Measurements from ENCODE around the gene MAN2B2.

MAN2B2 gene

GRCh38 chr4:6532658-6533057 is 42.3 kb upstream of the MAN2B2 start:
- Histone ChIP-seq H3K27me3 (ENCODE audit: insufficient read depth, low read depth, severe bottlenecking) (no peaks in the 10 kb centered on the region), H3K27ac (peak overlapping the region; percentile 79), H3K9me3 (ENCODE audit: severe bottlenecking) (no peaks in the 10 kb centered on the region), H3K36me3 (no peaks in the 10 kb centered on the region), H3K4me3 (ENCODE audit: low read depth, low read length) (no peak overlapping the region)
- DNase-seq, result no peak
- no peak for TF ChIP-seq CTCF (IDR thresholded peaks at IDR 0.05; ENCODE audit: low read depth, low read length)

- no peak for TF ChIP-seq CTCF (IDR thresholded peaks at IDR 0.05; ENCODE audit: low read depth, low read length)
- no peaks in the 10 kb centered on the region for H3K27me3 ChIP-seq (ENCODE audit: insufficient read depth, low read depth, severe bottlenecking)
- no peaks in the 10 kb centered on the region for H3K9me3 ChIP-seq (ENCODE audit: severe bottlenecking)
- no peak overlapping the region for H3K4me3 ChIP-seq (ENCODE audit: low read depth, low read length)
- H3K27ac ChIP-seq, result no peak overlapping the region; the same call in 1 of the 2 replicates
- no peaks in the 10 kb centered on the region for H3K36me3 ChIP-seq
- no peak for DNase-seq
These were observed 40.9 kb upstream of the MAN2B2 start for GRCh38 chr4:6534050-6534449.

GRCh38 chr4:6534618-6535328 is 40.2 kb upstream of the MAN2B2 start:
- no peaks in the 10 kb centered on the region for H3K27me3 ChIP-seq (ENCODE audit: insufficient read depth, low read depth, severe bottlenecking)
- H3K36me3 ChIP-seq, result no peaks in the 10 kb centered on the region
- H3K9me3 ChIP-seq (ENCODE audit: severe bottlenecking), result no peaks in the 10 kb centered on the region
- no peak for TF ChIP-seq CTCF (IDR thresholded peaks at IDR 0.05; ENCODE audit: low read depth, low read length)
- H3K4me3 ChIP-seq (ENCODE audit: low read depth, low read length), result no peak overlapping the region
- H3K27ac ChIP-seq, result no peak overlapping the region
- DNase-seq, result no peak

- TF ChIP-seq CTCF (IDR thresholded peaks at IDR 0.05; ENCODE audit: low read depth, low read length), result no peak
- no peak overlapping the region for H3K27ac ChIP-seq
- H3K36me3 ChIP-seq, result no peaks in the 10 kb centered on the region
- no peak overlapping the region for H3K4me3 ChIP-seq (ENCODE audit: low read depth, low read length)
- H3K27me3 ChIP-seq (ENCODE audit: insufficient read depth, low read depth, severe bottlenecking), result no peaks in the 10 kb centered on the region
- no peak for DNase-seq
- H3K9me3 ChIP-seq (ENCODE audit: severe bottlenecking), result no peaks in the 10 kb centered on the region
These were observed 39.7 kb upstream of the MAN2B2 start for GRCh38 chr4:6535329-6535692.

GRCh38 chr4:6535706-6536105 is 39.3 kb upstream of the MAN2B2 start:
- H3K36me3 ChIP-seq, result no peaks in the 10 kb centered on the region
- H3K4me3 ChIP-seq (ENCODE audit: low read depth, low read length), result no peak overlapping the region
- no peaks in the 10 kb centered on the region for H3K27me3 ChIP-seq (ENCODE audit: insufficient read depth, low read depth, severe bottlenecking)

More at GRCh38 chr4:6535706-6536105, 39.3 kb upstream of the MAN2B2 start:
- TF ChIP-seq CTCF (IDR thresholded peaks at IDR 0.05; ENCODE audit: low read depth, low read length), result no peak
- Histone ChIP-seq H3K9me3 (ENCODE audit: severe bottlenecking) (peaks cover 2% of the 10 kb centered on the region), H3K27ac (no peak overlapping the region)
- DNase-seq, result no peak

All from WERI-Rb-1 (cell line).